GM21529 (cell line): ENCODE measurements around the gene OVOL1.

Experiments
- ATAC-seq: cut with Tn5 transposase; IDR thresholded peaks from one replicate; pipeline ENCODE4 v1.9.1; 2021; ENCODE audit not compliant: unreplicated experiment

OVOL1 gene

DNA sequence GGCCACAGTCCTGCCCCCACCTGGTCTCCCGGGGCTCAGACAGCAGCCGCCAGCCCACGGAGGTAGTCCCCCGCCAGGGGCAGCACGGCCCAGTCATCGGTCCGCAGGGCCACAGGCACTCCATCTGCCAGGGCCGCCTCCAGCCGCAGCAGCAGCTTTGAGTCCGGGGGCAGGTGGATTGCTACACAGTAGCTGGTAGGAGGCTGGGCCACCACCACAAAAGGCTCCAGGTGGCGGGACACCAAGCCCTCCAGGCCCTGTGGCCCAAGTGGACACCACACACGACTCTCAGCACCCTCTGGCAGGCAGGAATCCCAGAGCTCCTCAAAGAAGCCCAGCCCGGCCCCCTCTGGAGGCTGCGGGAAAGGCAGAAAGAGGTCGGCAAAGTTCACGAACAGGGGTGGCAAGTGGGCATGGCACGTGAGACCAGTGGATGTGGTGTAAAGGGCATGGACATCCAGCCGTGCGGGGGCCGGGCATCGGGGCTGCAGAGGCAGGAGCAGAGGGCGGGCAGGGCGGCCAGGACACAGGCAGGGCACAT lies 9.0 kb upstream of the OVOL1 start:
- no peak for ATAC-seq

DNA sequence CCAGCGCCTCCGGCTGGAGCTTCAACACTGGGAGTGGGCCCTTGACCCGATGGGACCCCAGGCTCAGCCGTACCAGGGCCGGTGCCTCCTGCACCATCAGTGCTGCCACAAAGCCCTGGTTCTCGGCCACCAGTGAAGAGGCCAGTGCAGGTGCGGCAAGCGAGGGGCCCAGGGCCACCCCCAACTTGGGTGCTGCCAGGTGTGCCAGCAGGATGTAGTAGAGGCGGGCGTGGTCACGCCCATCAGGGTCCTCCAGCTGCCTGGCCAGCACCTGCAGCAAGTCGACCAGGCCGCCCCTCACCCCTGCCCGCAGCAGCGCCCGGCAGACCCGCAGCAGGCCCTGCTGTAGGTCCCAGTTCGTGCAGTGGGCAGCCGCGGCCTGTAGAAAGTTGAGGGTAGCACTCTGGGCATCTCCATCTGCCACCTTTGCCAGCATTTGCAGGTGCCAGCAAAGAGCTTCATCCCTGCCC lies 8.4 kb upstream of the OVOL1 start:
- no peak for ATAC-seq

DNA sequence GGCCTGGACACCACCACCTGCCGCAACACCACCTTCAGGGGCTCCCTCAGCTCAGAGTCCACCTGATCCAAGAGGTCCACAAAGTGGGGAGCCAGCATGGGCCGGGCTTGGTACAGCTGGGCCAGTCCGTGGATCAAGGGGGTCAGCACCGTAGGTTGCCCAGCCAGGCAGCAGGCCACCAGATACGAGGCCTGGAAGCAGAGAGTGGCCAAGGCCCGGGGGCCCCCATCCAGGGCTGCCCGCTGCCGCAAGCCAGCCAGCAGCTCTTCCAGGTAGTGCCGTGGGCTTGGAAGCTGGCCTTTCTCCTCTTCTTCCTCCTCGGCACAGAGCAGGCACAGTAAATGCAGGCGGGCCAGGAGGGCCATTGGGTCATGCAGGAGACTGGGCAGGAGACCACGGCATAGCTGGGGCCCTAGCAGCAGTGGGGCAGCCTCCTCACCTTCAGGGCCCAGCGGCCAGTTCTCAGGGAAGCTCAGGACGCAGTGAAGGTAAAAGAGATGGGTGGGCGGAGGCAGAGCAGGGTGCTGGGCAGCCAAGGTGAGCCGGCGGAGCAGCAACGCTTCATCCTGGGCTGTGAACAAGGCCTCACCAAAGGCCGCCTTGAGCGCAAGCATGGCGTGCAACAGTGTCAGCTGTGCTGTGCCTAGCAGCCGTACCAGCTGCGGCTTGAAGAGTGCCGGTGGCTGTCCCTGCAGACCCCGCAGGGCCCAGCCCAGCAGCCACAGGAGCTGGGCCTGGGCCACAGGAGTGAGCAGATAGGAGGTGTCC lies 7.8 kb upstream of the OVOL1 start:
- ATAC-seq = no peak

DNA sequence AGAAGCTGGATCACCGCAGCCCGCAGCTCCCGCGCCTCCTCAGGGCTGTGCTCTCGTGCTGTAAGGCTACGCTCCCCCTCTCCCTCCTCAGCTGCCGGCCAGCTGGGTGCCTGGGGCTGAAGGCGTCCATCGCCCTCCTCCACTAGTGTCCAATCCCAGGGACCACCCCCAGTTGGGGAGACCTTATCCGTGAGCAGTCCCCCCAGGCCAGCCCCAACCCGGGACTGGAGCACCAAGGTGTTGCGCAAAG lies 7.3 kb upstream of the OVOL1 start:
- ATAC-seq = no peak

DNA sequence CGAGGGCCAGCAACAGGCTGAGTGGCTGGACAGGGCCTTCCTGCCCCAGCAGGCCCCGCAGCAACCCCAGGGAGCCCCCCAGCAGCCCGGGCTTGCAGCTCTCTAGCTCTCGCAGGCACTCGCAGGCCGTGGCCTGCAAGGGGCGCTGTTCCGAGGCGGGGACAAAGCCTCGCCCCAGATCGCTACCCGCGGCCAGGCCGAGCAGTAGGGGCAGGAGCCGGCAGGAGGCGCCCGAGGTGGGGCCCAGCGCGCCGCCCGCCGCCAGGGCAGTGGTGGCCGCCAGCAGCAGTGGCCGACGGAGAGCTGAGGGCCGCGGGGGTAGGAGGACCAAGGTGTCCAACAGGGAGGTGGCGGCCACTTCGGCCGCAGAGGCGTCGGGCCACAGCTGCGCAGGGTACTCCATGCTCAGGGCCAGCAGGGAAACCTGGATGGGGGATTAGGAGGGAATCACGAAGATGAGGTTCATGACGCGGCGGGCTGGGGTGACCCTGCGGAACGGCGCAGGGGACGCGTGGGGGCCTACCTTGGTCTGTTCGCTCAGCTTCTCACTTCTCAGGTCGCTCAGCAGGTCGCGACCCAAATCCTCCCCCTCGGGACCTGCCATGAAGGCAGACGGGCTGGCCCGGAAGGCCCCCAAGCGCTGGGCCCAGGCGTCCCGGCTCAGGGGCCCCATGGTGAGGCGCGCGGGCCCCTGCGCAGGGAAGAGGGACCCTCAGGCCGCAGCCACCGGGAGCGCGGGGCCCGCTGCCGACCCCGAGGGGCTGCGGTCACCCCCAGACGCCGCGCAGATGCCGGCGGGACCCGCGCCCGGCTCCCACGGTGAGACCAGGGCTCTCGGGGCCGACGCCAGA lies 6.7 kb upstream of the OVOL1 start:
- peak; percentile 52 for ATAC-seq

DNA sequence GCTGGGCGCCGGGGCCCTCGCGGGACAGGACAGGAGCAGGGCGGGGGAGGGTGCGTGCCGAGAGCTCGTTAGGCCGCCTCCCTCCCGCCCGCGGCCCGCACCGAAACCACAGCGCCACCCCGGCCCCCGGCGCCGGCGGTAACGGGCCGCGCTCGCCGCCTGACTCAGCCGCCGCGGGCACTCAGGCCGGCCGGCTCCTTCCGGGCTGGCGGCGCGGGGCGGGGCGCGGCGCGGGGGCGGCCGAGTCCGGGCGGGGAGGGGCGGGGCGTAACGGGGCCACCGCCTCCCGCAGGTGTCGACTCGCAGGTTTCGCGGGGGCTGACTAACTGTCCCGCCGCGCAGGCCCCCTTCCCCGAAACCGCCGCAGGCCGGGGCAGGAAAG lies 6.1 kb upstream of the OVOL1 start, which contains the start of gene AP5B1:
Gene AP5B1 (minus strand): TSS at position 207 of the 382 bp plus-strand sequence. CDS start 385 bp downstream, outside the sequence.
- ATAC-seq = peak; percentile 49

DNA sequence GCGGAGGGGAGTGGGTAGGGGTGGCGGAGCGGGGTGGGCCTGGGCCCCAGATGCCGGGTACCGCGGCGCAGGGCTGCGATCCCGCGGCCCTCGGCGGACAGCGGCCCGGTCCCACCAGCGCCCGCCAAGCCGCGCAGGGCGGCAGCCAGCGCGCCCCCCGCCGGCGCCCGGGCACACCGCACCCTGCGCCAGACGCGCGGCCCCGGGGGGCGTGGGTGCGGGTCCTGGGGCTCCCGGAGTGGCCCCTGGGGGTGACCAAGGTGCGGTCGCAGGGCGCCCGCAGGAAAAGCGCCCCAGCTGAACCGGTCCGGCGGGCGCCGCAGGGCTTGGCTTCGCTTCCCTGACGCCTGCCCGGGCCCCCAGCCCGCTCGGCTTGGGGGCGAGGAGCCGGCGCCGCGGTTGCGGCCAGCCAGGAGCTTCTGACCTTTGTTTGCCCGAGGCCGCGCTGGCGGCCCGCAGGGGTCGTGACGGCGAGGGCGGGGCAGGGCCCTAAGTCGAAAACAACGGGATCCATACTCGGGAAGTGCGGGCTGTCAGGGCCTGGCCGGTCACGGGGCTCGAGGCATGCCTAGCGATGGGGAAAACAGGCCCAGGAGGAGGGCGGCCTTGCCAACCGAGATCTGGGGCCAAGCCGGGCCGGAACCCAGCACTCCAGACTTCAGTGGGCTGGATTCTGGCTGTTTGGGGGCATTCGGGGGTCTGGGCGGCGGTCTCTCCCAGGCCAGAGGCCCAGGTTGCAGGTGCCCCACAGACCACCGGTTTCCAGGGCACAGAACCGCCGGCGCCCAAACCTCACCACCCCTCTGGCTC lies 5.5 kb upstream of the OVOL1 start:
- peak; percentile 36 for ATAC-seq

DNA sequence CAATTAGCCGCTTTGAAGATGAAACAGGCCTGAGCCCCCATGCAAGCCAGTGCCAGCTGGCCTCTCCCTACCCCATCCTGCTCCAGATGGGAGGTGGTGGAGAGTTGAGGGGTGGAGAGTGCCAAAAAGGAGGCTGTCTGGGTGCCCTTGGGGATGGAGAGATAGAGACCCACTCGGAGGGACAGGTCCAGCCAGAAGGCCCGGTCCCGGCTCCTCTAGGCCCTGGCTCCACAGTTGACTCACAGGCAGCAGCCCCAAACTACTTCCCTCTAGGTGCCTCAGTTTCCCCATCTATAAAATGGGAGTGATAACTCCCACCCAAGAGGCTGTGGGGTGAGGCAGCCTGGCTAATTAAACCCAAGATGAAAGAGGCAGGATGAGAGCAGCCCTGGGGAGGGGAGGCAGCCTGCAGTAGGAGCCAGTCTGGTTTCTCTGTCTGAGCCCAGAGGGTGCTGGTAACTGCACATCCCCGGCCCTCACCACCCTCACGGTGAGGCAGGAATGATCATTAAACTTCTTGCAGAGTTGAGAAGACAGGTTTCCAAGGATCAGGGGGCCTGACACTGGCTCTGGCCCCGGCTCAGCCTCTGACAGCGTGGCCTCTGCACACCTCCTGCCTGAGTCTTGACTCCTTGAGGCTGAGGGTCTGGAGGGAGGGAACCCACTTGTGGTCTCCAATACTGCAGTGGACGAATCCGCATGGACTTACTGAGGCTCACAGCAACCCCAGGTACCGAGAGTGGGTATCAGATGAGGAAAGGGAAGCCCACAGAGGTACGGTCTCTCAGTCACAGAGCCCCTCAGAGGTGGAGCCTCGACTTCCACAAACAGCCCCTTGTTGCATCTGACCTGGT lies 4.7 kb upstream of the OVOL1 start:
- no peak for ATAC-seq

DNA sequence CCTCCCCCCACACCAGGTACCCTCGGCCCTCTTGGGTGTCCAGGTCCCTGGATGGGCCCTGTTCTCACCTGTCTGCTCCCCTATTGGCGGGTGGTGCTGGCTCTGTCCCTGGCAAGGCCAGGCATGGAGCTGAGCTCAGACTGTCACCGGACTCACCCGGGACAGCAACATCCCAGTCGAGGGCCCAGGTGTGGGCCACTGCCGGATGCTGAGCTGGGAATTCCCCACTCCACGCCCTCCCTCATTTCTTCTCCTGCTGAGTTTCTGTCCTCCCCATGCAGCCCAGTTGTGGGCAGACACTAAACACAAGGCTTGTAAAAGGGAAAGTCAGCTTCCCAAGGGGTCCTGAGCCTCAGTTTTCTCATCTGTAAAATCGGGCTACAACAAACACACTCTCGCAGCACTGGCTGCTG lies 4.0 kb upstream of the OVOL1 start:
- ATAC-seq = no peak

DNA sequence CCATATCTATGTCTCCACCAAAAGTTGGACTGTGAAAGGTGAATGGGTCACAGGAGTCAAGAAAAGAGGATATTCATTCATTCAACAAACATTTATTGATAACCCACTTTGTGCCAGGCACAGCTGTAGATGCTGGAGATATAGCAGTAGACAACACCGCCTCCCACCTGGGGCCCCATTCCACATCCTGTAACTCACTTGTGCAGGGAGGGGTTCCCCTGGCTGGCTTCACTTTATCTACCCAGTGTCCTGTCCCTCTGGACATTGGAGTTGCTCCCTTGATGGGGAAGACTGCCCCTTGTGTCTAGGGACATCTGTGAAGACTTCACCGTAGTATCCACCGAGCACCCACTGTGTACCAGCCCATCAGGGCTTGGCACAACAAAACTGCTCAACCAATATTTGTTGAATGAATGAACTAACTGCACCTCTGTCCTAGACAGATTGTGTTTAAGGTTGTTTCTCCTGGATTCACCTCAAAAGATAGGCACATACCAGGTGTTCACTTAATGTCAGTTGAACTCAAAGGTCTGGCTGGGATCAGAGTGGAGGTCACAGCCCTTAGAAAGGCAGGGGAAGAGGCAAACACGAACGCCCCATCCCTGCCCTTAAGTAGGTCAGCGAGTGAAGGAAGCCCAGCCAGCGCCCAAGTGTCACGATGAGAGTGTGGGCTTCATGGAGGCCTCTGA lies 1.4 kb upstream of the OVOL1 start:
- no peak for ATAC-seq

DNA sequence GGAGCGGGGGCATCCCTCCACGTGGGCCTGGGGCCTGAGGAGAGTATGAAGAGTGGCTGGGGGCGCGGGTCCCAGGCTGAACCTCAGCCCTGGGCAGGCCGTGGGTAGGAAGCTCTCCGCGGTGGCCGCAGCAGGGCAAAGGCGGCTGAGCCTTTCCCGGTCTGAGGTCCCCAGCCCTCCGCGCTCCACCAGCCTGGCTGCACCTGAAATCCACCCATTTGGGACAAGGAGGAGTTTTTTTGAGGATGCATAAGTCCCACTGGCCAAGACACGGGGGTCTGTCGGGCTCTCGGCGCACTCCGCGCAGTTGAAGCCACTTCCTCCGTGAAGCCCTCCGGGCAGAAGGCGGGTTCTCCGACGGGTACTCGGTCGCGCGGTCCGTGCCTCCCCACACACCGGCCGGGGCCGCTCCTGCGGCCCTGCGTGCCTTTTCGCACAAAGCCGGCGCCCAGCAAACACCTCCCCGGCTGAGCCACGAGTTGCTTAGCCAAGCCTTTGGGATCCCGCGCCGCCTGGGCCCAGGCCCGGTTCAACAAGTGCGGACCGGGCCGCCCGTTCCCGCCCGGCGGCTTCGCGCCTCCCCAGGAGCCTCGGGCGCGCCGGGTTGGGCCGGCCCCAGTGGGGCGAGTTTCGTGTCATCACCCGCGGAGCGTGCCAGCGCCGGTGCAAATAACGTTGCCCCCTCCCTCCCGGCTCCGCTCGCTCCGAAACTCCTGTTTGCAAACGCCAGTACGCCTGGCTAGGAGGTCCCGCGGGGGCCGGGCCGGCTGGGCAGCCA lies 666 bp upstream of the OVOL1 start:
- no peak for ATAC-seq

DNA sequence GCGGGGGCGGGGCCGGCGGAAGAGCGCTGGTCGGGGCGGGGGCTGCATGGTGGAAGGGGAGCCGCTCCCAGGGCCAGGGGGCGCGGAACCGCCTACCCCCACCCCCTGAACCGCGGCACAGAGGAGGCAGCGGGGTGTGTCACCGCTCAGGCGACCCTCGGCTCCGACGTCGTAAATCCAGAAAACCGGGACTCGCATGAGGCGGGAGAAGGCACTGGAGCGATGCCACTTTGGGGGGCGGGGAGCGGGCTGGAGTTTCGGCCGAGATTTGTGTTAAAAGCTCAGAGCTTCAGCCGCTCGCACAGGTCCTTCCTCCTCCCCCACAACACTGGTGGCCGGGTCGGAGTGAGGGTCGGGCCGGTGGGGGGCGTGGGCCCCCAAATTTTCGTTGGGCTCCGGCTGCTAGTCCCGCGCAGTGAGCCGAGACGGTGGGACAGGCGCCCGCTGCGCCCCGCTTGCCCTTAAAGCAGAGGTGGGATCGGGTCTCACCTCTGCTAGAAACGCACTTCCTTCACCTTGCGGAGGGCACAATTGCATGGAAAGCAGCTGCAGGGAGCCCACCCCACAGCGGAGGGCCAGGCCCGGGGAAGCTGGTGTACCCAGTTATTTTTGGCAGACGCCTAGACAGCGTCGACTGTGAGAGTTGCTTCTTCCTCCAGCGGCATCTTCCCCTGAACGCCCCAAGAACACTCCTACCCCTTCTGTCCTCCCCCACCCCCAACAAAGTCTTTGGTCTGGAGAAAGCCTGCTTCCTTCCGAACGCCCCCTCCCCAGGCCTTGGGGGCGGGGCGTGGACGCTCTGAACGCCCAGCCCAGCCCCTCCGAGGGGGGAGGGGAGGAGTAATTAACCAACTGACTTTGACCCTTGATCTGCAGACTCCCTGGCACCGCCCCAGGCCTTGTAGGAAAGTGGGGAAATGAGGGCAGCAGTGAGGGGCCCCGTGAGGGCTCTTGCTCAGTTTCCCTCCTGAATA lies 1.1 kb downstream of the OVOL1 start:
- no peak for ATAC-seq

DNA sequence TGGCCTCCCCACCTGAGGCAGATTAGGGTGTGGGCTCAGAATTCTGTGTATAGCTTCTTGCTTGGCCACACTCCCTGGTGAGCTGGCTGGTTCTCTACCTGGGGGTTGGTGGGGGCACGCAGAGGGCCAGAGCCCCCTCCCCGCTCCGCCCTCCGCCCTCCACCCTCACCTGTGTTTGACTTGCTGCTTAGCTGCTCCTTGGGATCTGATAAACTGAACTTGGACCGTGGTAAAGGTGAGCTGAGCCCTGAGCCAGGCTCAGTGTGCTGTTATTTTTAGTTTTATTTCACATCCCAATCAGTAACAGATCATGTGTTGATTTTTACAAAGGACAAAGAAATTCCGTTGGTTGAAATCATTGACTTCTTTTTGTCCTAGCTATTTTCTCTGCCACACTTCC lies 2.0 kb downstream of the OVOL1 start:
- no peak for ATAC-seq

DNA sequence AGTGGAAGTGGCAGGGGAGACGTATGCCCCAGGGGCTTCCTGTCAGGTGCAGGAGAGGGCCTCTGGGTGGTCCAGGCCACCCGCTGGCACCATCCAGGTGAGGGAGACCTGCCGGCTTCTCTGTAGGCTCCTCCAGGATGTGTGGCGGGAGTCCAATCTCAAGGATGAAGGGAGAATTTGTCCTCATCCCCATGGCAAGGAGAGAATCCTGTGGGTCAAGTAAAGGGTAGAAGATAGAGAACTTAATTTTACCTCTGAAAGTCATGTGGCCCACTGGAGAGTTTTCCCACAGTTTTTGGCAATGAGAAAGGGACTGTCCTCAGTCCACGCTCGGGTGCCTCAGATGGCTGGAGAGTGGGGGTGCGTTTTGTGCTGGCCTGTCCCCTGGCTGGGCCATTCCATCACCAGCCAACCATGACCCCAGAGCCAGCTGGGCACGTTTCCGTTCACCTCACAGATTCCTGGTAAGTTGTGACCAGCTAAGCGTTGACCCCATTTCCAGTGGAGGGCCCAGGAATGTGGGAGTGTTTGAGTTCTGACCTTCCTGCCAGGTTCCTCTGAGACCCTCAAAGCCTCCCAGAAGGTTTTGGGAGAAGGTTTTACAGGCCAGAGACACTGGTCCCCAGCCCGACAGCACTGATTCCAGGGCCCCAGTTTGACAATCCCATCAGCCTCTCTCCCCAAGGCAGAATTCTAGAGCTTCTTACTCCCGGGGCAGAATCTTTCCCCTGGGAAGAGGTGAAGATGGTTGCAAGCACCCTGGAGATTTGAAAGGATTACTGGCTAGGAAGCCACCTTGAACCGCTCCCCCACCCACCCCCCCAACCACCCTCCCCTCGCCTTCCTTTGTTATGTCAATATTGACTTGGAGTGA lies 2.6 kb downstream of the OVOL1 start:
- ATAC-seq = no peak

DNA sequence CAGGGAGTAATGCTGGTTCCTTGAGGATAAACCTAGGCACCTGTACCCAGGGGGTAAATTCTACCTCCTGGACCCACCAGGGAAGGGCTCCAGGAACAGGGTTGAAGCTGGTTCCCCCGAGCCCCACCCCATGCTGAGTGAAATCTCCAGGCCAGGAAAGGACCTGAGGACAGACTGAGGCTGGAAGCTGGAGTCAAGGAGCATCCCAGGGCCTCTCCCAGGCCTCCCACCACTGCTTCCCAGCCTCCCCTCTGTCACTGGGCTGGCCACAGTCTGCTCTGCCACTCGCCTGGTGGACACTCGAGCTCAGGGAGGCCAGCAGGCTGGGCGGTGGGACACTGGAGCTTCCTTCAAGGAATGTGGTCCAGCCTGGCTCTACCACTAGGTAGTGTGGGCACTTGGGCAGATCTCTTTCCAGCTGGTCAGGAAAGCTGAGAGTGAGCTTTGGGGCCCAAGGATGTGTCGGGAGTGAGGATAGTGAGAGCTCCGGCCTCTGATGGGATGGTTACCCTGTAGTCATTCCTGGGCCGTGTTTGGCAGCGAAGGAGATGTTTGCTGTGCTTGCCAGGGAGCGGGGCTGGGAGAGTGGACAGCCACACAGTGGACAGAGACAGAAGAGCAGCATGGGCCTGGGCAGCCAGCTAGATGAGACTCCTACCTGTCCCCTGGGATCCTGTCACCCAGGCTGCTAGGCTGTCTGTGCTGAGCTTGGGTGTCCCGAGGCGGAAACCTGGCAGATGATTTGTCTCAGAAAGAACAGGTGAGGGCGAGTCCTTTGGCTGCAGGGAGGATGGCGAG lies 3.4 kb downstream of the OVOL1 start:
- no peak for ATAC-seq
